Measurements from ENCODE around the gene GRAMD2A.

The GRAMD2A gene

DNA sequence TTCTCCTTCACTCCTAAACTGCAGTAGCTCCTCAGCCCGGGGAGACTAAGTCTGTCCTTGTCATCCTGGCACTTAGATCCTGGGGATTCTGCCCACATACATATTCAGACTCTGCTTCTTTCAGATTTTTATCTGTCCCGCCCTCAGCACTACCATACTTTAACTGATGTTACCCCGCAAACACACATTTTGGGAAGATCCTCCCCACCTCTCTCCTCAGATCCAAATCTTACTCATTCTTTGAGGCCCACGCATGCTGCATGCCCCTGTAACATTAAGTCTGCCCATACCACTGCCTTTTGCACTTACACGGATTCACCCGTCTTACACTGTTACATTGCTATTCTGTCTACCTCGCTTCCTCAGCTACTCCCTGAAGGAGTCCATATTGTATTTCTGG is 43.3 kb downstream of the GRAMD2A start:
- in situ Hi-C loops (cut with HindIII; ENCODE audit: low pct_ligation_motif_present, low pct_unique_long_range_greater_than_20kb, low sequenced_read_pairs), result no loop called here
- DNase-seq, result no peak

- no peak for DNase-seq
- in situ Hi-C loops (cut with HindIII; ENCODE audit: low pct_ligation_motif_present, low pct_unique_long_range_greater_than_20kb, low sequenced_read_pairs), result no loop called here
Measured at GRCh38 chr15:72153269-72154000, 44.2 kb downstream of the GRAMD2A start.

DNA sequence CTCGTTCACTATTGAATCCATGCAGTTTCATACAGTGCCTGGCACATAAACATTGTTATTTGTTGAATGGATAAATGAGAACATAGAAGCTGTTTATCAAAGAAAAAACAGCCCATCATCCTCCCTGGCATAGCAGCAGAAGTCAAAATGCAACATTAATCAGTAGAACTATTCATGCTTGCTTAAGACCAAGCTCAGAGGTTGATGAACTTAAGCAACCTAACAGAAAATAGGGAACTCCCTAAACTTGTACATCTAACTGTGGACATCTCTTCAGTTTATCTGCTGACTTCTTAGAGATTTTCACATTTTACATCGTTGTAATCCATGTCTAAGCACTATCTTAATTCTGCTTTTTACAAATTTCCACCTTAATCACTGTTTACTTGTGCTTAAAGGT is 50.2 kb downstream of the GRAMD2A start:
- in situ Hi-C loops (cut with HindIII; ENCODE audit: low pct_ligation_motif_present, low pct_unique_long_range_greater_than_20kb, low sequenced_read_pairs), result no loop called here
- DNase-seq, result no peak

DNA sequence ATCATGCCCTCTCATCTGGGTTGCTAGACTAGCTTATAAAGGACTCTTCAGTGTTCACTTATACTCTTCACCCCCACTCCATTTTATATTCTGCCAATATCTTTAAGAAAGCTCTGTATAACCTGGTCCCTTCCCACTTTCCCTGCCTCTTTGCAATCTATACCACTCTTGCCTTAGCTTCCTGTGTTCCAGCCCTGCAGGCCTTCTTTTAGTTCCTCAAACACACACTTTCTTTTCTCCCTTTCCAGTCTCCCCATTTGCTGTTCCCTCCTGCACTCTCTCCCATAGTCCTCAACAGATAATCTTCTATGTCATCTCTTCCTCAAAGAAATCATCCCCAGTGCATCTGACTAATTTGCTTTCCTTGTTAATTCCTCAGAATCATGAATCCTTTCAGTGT is 50.7 kb downstream of the GRAMD2A start:
- no peak for DNase-seq
- in situ Hi-C loops (cut with HindIII; ENCODE audit: low pct_ligation_motif_present, low pct_unique_long_range_greater_than_20kb, low sequenced_read_pairs), result no loop called here

DNA sequence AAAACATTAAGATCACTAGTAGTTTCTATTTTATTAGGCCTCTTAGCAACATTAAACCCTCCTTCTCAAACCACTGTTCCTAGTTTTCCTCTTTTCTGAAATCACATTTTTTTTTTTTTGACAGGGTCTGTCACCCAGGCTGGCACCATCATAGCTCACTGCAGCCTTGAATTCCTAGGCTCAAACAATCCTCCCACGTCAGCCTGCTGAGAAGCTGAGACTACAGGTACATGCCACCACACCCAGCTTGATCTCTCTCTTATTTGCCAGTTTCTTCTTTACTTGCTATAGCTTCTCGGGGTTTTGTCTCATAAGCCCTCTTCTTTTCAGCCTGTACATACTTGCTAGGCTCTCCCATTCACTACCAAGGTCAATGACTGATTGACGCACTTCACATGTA is 51.4 kb downstream of the GRAMD2A start:
- in situ Hi-C loops (cut with HindIII; ENCODE audit: low pct_ligation_motif_present, low pct_unique_long_range_greater_than_20kb, low sequenced_read_pairs), result no loop called here

DNA sequence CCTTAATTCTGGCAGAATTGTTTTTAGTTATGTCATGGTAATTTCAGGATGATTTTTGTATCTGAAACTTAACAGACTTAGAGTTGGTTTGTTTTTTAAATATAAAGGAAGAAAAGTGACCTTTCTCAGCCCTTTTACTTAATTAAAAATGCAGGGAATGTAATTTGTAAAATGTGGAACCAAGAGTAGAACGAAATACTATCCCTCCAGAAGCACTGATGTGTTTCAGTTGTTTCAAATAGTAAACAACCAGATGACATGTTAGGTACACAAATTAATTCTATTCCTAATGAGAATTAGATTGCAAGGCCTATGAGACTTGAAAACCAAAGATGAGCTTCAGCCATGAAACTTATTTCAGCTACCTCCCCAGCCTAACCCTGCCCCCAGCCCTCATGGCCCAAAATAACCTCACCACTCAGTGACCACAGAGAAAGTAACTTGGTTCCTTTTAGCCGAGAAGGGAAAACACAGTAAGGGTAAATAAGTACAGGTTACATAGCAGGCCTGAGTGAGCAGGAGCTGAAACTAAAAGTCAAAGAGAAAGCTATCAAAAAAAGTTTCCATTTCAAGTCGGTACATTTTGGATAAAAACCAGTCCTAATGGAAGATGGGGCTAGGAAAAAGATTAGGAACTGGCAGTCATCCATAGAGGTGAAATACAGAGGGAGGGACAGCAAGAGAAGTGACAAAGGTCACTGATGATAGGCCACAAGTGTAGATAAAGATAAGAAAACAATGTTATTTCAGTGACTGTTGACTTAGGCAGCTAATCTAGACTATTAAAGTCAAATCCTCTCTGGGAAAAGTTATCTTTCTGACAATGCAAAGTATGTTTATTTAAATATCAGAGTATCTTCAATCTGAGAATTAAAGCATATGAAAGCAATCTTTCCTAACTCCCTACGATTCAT is 56.2 kb downstream of the GRAMD2A start:
- in situ Hi-C loops (cut with HindIII; ENCODE audit: low pct_ligation_motif_present, low pct_unique_long_range_greater_than_20kb, low sequenced_read_pairs), result no loop called here
- DNase-seq, result no peak

More for the DNA sequence above, 51.4 kb downstream of the GRAMD2A start:
- no peak for DNase-seq

GRCh38 chr15:72140088-72140487 is 57.5 kb downstream of the GRAMD2A start:
- in situ Hi-C loops (cut with HindIII; ENCODE audit: low pct_ligation_motif_present, low pct_unique_long_range_greater_than_20kb, low sequenced_read_pairs), result no loop called here
- DNase-seq, result no peak

GRCh38 chr15:72139667-72140066 is 57.9 kb downstream of the GRAMD2A start:
- no peak for DNase-seq
- in situ Hi-C loops (cut with HindIII; ENCODE audit: low pct_ligation_motif_present, low pct_unique_long_range_greater_than_20kb, low sequenced_read_pairs), result no loop called here

DNA sequence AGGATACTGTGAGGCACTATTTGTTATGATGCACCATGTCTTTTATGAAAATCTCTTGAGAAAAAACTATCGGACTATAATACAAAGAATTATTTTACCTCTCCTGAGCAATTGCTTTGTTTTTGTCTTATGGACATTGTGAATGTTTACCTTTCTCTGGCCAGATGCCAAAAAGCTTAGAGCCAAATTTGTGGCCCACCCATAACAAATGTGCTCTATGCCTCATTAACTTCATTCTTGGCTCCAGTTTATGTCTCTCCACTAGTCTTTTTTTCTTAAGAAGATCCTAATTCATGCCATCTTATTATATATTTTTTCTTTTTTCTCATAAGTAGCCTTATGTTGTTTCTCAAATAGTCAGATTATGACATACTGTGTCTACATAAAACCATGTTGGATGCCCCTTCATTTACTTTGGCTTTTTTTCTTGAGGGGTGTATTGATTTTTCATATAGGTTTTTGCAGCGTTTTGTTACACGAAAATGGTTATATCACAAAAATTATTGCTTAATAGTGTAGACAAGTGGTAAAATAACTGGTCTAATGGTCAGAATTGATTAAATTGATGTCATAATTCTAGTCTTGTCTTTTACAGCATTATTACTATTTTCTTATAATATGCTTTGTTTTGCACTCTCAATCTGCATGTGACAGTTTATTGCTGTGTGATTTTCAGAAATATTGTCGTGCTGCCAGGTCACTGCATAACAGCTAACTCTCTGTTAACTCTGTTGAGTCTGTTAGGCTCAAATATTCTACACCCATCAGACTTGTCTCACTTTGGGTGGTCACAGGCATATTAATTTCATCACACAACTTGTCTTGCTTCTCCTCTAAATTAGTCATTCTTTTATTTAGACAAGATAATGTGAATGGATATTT is 61.2 kb downstream of the GRAMD2A start:
- in situ Hi-C loops (cut with HindIII; ENCODE audit: low pct_ligation_motif_present, low pct_unique_long_range_greater_than_20kb, low sequenced_read_pairs), result no loop called here
- no peak for DNase-seq

GRCh38 chr15:72135719-72136118 is 61.9 kb downstream of the GRAMD2A start:
- no peak for DNase-seq
- in situ Hi-C loops (cut with HindIII; ENCODE audit: low pct_ligation_motif_present, low pct_unique_long_range_greater_than_20kb, low sequenced_read_pairs), result no loop called here

GRCh38 chr15:72133211-72133610 is 64.4 kb downstream of the GRAMD2A start:
- in situ Hi-C loops (cut with HindIII; ENCODE audit: low pct_ligation_motif_present, low pct_unique_long_range_greater_than_20kb, low sequenced_read_pairs), result no loop called here
- no peak for DNase-seq

- no peak for DNase-seq
- in situ Hi-C loops (cut with HindIII; ENCODE audit: low pct_ligation_motif_present, low pct_unique_long_range_greater_than_20kb, low sequenced_read_pairs), result no loop called here
Measured at GRCh38 chr15:72131922-72132321, 65.7 kb downstream of the GRAMD2A start.

DNA sequence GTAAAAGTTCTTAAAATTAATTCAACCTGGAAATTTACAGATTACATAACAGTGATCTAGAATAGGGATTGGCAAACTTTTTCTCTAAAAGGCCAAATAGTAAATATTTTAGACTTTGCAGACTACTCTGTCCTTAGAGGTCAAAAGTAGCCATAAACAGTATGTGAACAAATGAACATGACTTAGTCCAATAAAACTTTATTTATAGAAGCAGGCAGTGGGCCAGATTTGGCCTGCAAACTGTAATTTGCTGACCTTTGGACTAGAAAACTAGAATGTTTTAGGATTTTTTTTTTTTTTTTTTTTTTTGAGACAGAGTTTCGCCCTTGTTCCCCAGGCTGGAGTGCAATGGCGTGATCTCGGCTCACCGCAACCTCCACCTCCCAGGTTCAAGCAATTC is 67.3 kb downstream of the GRAMD2A start:
- DNase-seq, result no peak
- in situ Hi-C loops (cut with HindIII; ENCODE audit: low pct_ligation_motif_present, low pct_unique_long_range_greater_than_20kb, low sequenced_read_pairs), result no loop called here

- DNase-seq, result no peak
- in situ Hi-C loops (cut with HindIII; ENCODE audit: low pct_ligation_motif_present, low pct_unique_long_range_greater_than_20kb, low sequenced_read_pairs), result no loop called here
Measured at GRCh38 chr15:72128359-72128758, 69.2 kb downstream of the GRAMD2A start.

DNA sequence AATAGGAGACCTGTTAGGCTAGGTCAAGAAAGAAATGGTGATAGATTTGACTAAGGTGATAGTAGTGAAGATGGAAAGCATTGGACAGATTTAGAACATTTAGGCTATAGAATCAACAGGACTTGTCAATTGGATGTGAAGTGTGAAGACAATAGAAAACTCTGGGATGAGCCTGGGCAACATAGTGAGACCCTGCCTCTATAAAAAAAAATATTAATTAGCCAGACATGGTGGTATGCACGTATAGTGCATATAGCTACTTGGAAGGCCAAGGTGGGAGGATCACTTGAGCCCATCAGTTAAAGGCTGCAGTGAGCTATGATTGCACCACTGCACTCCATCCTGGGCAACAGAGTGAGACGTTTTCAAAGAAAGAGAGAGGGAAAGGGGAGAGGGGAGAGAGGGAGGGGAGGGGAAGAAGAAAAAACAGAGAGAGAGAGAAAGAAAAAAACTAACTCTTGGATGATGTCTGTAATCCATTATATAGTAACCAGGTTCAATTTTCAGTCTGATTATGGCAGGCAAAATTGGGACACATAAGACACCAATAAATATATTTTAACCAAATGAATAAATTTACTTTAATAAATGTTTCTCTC is 69.8 kb downstream of the GRAMD2A start:
- no peak for DNase-seq
- in situ Hi-C loops (cut with HindIII; ENCODE audit: low pct_ligation_motif_present, low pct_unique_long_range_greater_than_20kb, low sequenced_read_pairs), result no loop called here

GRCh38 chr15:72124218-72124617 is 73.4 kb downstream of the GRAMD2A start:
- no peak for DNase-seq
- in situ Hi-C loops (cut with HindIII; ENCODE audit: low pct_ligation_motif_present, low pct_unique_long_range_greater_than_20kb, low sequenced_read_pairs), result no loop called here

DNA sequence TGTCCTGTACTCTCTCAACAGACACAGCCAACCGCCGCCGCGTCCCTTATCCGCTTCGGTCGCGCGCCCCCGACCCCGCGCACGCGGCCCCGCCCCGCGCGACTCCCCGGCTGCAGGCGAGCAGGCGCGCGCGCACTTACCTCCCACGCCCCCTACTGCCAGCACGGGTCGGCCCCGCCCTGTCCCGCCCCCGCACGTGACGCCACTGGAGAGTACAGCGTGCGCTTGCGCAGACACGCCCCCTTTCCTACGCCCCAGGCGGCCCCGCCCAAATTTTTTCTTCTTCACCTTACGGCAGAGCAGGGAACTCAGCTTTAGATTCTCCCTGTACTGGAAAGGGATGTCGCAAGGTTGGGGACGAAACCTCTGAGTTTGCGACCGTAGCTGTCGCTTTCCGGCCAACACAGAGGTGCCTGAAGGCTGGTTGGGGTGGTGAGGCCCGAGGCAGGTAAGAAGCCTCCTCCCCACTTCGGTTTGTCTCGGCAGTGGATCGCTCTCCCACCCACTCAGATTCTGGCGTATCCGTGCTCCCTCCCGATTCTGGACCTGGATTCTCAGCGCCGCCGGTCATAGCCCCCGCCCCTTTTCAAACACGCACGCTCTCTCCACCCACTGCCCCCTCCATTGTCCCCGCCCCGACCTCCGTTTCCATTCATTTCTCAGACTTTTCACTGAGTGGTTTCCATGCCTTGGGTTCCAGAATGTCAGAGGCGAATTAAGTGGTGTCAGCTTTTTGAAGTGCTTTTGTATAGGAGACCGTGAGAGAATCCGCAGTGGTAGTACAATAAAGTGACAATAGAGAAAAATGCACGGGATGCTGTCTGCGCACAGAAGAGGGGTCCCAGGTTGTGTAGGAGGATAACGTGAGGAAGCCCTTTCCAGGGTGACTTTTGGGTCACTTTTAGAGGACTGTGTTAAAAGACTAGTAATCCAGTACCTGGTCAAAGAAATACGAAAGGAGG is 79.3 kb downstream of the GRAMD2A start, which contains the start of the genes MYO9A and SENP8:
Gene MYO9A (minus strand): TSS at position 134 of the 962 bp plus-strand sequence. CDS start 71,587 bp downstream, outside the sequence.
Gene SENP8 (plus strand): TSS at position 387 of the 962 bp plus-strand sequence. CDS start 21,221 bp downstream, outside the sequence.
- in situ Hi-C loops (cut with HindIII; ENCODE audit: low pct_ligation_motif_present, low pct_unique_long_range_greater_than_20kb, low sequenced_read_pairs), result no loop called here
- DNase-seq, result peak; percentile 96
